Tibial artery (tissue), 4 donors: ENCODE data around the gene MCF2L.
"Not testable (repeated sequence)": the region's sequence is repeated elsewhere in the genome, so short reads cannot be mapped to it uniquely, and the experiment has no call there.

Experiments
- DNase-seq, 2 donors: peaks; one replicate each; pipeline ENCODE4 v3.0.0-alpha.2; 2019
- H3K27ac ChIP-seq, 2 donors: fragments of 200-600 bp; sonication (generic) in 1 of 2; 1 replicate in 1 of 2; 2 replicates in 1 of 2; pipeline ENCODE4 v1.5.1; 2018 to 2019; ENCODE audit warnings: mild to moderate bottlenecking in 1 of 2
- H3K27me3 ChIP-seq, 2 donors: fragments of 200-600 bp; sonication (generic) in 1 of 2; one replicate each; pipeline versions ENCODE4 v1.5.1 to v1.6.0; 2016 to 2019
- H3K36me3 ChIP-seq, 3 donors: fragments of 200-600 bp; sonication (generic) in 2 of 3; one replicate each; pipeline ENCODE4 v1.5.1; 2016 to 2019; ENCODE audit warnings: mild to moderate bottlenecking in 2 of 3
- H3K4me1 ChIP-seq, 4 donors: fragments of 200-600 bp; sonication (generic) in 2 of 4; 1 replicate in 3 of 4; 2 replicates in 1 of 4; pipeline ENCODE4 v1.5.1; 2016 to 2019
- H3K4me3 ChIP-seq, 2 donors: fragments of 200-600 bp; sonication (generic) in 1 of 2; 1 replicate in 1 of 2; 2 replicates in 1 of 2; pipeline ENCODE4 v1.5.1; 2018 to 2019; ENCODE audit warnings: mild to moderate bottlenecking in 2 of 2
- H3K9me3 ChIP-seq, 3 donors: fragments of 200-600 bp; sonication (generic) in 1 of 3; one replicate each; pipeline ENCODE4 v1.5.1; 2016 to 2019
- CTCF ChIP-seq, 2 experiments: fragments of 200-600 bp in 1 of 2; fragments of 450-650 bp in 1 of 2; IDR thresholded peaks; one replicate each; pipeline ENCODE4 v1.5.1; 2017 to 2019; ENCODE audit warnings: antibody characterized with exemption in 2 of 2, mild to moderate bottlenecking in 1 of 2, moderate library complexity in 1 of 2
- intact Hi-C: fragments of 100-400 bp; cut with DNase I; formaldehyde crosslinking; loops from one replicate; pipeline ENCODE4 v1.15.0; 2023; ENCODE audit warnings: low total_unique reads

The MCF2L gene

DNA sequence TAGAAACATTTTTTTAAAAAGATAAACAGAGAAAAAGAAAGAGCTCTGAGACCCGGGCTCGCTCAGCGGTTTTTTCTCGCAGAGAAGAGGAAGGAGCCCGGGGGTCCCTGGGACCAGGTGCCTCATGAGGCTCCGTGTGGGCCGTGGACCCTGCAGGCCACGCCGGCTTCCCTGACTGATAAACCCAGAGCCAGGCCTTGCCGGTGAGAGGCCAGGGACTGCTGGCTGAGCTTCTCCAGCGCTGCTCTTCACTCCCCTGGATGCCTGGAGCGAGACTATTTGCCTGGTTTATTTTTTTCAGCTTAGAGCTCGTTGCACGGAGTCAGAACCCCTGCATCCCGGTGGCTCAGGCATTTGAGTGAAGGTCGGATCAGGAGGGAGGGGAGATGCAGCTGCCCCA lies 83.2 kb downstream of the MCF2L start:
- peaks cover 0 to 28% (median 19%) of the 10 kb centered on the region in 4 donors for H3K4me1 ChIP-seq
- no peak overlapping the region for H3K27ac ChIP-seq
- intact Hi-C loops: no loop called here
- no peak for DNase-seq
- no peaks in the 10 kb centered on the region for H3K9me3 ChIP-seq
- H3K27me3 ChIP-seq: peaks cover 0 to 8% of the 10 kb centered on the region in 2 donors
- no peak for TF ChIP-seq CTCF (IDR thresholded peaks at IDR 0.05)
- peaks cover 0 to 11% (median 0%) of the 10 kb centered on the region in 3 donors for H3K36me3 ChIP-seq
- H3K4me3 ChIP-seq: no peak overlapping the region

DNA sequence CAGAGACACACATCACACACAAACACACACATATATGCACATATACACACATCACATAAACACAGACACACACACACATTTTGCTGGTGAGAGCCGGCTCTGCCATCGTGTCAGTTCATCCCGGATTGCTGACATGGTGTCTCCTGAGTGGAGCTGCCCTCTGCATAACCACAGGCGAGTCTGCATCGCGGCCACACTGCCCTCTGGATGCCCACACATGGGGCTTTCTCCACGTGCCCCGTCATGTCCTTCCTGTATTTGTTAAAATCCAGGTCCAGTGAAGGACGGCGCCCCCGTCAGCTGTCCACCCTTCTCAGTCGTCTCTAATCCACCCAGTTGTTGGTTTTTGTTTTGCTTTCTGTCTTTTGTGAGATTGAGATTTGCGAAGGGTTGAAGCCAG lies 84.0 kb downstream of the MCF2L start:
- Histone ChIP-seq H3K4me1 (peaks cover 0 to 28% (median 18%) of the 10 kb centered on the region in 4 donors), H3K9me3 (no peaks in the 10 kb centered on the region), H3K4me3 (no peak overlapping the region), H3K27me3 (peaks cover 0 to 8% of the 10 kb centered on the region in 2 donors), H3K27ac (no peak overlapping the region), H3K36me3 (peaks cover 0 to 11% (median 0%) of the 10 kb centered on the region in 3 donors)
- no peak for TF ChIP-seq CTCF (IDR thresholded peaks at IDR 0.05)
- intact Hi-C loops: no loop called here
- DNase-seq: no peak

DNA sequence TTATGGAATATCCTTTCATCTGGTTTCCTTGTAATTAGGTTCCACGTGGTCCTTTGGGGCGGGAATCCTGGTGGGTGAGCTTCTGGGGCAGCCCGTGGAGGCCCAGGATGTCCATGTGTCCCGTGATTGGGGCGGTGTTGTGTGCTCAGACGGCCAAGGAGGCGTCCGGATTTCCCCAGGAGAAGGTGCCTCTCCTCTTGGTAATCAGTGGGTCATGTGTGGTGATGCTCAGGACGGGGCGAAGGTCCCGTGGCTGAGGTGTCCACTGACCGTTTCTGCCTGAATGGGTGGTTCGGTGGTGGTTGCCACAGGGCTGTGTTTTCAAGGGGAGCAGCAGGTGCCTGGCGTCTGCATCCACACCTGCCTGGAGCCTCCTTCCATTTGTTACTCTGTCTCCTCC lies 84.4 kb downstream of the MCF2L start:
- H3K36me3 ChIP-seq: peaks cover 0 to 11% (median 0%) of the 10 kb centered on the region in 3 donors
- H3K4me1 ChIP-seq: peaks cover 0 to 28% (median 18%) of the 10 kb centered on the region in 4 donors
- DNase-seq: no peak
- H3K9me3 ChIP-seq: no peaks in the 10 kb centered on the region
- no peak for TF ChIP-seq CTCF (IDR thresholded peaks at IDR 0.05)
- peaks cover 0 to 8% of the 10 kb centered on the region in 2 donors for H3K27me3 ChIP-seq
- no peak overlapping the region for H3K27ac ChIP-seq
- intact Hi-C loops: no loop called here
- no peak overlapping the region for H3K4me3 ChIP-seq

DNA sequence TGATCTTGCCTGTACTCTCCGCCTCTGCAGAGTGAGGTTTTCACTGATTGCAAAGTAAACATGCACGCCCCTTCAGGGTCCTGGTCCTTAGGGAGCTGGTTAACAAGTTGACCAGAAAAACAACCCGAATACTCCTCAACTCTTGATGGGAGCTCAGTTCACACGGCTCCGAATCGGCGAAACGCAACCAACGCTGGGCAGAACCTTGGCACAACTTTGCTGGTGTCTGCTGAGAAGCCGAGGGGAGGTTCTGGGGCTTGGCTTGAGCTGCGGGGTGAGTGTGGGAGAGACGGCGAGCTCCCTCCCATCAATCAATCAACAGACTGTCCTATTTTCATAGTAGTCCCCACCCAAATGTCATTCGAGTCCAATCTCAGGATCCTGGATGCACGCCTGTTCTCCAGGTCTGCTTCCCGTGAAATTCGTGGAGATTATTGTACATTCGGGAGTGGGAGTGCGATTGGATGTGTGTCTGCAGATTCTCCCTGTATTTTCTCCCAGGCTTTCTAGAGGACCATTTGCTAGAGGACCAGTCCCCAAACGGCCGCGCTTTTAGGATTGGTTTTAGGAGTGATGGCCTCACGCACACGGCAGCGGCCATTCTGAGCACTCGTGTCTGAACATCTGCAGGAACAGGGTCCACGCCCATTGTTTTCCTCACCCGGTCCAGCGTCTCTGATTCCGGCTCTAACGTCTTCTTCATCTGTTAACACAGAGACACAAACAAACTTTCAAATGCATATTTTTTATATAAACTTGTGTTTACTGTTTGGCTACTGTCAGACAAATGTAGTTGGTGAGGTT lies 85.0 kb downstream of the MCF2L start:
- intact Hi-C loops: no loop called here
- peaks cover 0 to 11% (median 0%) of the 10 kb centered on the region in 3 donors for H3K36me3 ChIP-seq
- TF ChIP-seq CTCF (IDR thresholded peaks at IDR 0.05): no peak
- H3K9me3 ChIP-seq: no peaks in the 10 kb centered on the region
- H3K4me3 ChIP-seq: no peak overlapping the region
- H3K27me3 ChIP-seq: peaks cover 0 to 8% of the 10 kb centered on the region in 2 donors
- H3K27ac ChIP-seq: no peak overlapping the region
- H3K4me1 ChIP-seq: peaks cover 0 to 23% (median 17%) of the 10 kb centered on the region in 4 donors
- DNase-seq: no peak

- H3K4me3 ChIP-seq: no peak overlapping the region
- intact Hi-C loops: no loop called here
- DNase-seq: no peak
- H3K27me3 ChIP-seq: no peaks in the 10 kb centered on the region
- no peaks in the 10 kb centered on the region for H3K9me3 ChIP-seq
- peaks cover 0 to 28% (median 5%) of the 10 kb centered on the region in 3 donors for H3K36me3 ChIP-seq
- TF ChIP-seq CTCF (IDR thresholded peaks at IDR 0.05): no peak
- no peak overlapping the region for H3K27ac ChIP-seq
- H3K4me1 ChIP-seq: no peaks in the 10 kb centered on the region
Observed at GRCh38 chr13:113057084-113057483, 88.1 kb downstream of the MCF2L start.

GRCh38 chr13:113057559-113057958 lies 88.5 kb downstream of the MCF2L start:
- H3K4me1 ChIP-seq, H3K9me3 ChIP-seq, H3K27ac ChIP-seq, H3K4me3 ChIP-seq, intact Hi-C loops, H3K27me3 ChIP-seq, DNase-seq: not testable (repeated sequence)
- peaks cover 0 to 29% (median 5%) of the 10 kb centered on the region in 3 donors for H3K36me3 ChIP-seq
